HEK293 (cell line): ENCODE results near the gene DLG1.

ENCODE experiments used
- CTCF ChIA-PET: fragments of 350-600 bp; formaldehyde crosslinking; extraction: SDS; loops from one replicate; lab custom pipeline; 2021; ENCODE audit warnings: antibody characterized with exemption; lab: Yijun Ruan, JAX
- POLR2A ChIA-PET: fragments of 300-600 bp; formaldehyde crosslinking; extraction: SDS; loops from one replicate; lab custom pipeline; 2020; ENCODE audit warnings: antibody characterized with exemption, inconsistent platforms; lab: Yijun Ruan, JAX
- H3K27ac ChIP-seq: fragments of 200-500 bp; sonication (Bioruptor generic); 2 replicates; pipeline ENCODE4 v1.5.1; 2014; ENCODE audit warnings: low read depth, low read length, control low read depth, inconsistent platforms; ENCODE audit errors: extremely low read depth
- H3K36me3 ChIP-seq, 2 experiments: fragments of 200-500 bp in 1 of 2; sonication (Bioruptor generic) in 1 of 2; 1 replicate in 1 of 2; 2 replicates in 1 of 2; pipeline ENCODE4 v1.5.1; 2014 to 2017; ENCODE audit warnings: inconsistent platforms in 2 of 2, low read length in 2 of 2; ENCODE audit not compliant: control insufficient read depth in 2 of 2, insufficient read depth in 1 of 2
- H3K4me1 ChIP-seq: fragments of 200-500 bp; sonication (Bioruptor generic); 2 replicates; pipeline ENCODE4 v1.5.1; 2014; ENCODE audit warnings: mild to moderate bottlenecking, low read length, inconsistent platforms; ENCODE audit not compliant: control insufficient read depth, insufficient read depth
- H3K4me3 ChIP-seq: 2 replicates; pipeline ENCODE4 v1.5.1; 2011; ENCODE audit warnings: low read depth, mild to moderate bottlenecking, control low read depth, low read length, moderate library complexity
- H3K9me3 ChIP-seq: fragments of 200-500 bp; sonication (Bioruptor generic); 2 replicates; pipeline ENCODE4 v1.5.1; 2014; ENCODE audit warnings: low read depth, low read length, inconsistent platforms; ENCODE audit not compliant: control insufficient read depth, insufficient read depth
- FEZF1 ChIP-seq: fragments of 450-650 bp; formaldehyde crosslinking; IDR thresholded peaks from 2 replicates; pipeline ENCODE4 v1.5.1; 2016; ENCODE audit warnings: missing biosample characterization, missing genetic modification characterization
- GLIS2 ChIP-seq: fragments of 450-650 bp; formaldehyde crosslinking; IDR thresholded peaks from 2 replicates; pipeline ENCODE4 v1.5.1; 2016; ENCODE audit warnings: missing biosample characterization, missing genetic modification characterization
- MZF1 ChIP-seq: fragments of 450-650 bp; formaldehyde crosslinking; IDR thresholded peaks from 2 replicates; pipeline ENCODE4 v1.5.1; 2017; ENCODE audit warnings: missing biosample characterization, missing genetic modification characterization, borderline replicate concordance
- REPIN1 ChIP-seq: fragments of 450-650 bp; formaldehyde crosslinking; IDR thresholded peaks from 2 replicates; pipeline ENCODE4 v1.5.1; 2017; ENCODE audit warnings: missing biosample characterization, missing genetic modification characterization, low read depth
- SCRT1 ChIP-seq: fragments of 450-650 bp; formaldehyde crosslinking; IDR thresholded peaks from 2 replicates; pipeline ENCODE4 v1.5.1; 2016; ENCODE audit warnings: missing biosample characterization, missing genetic modification characterization, borderline replicate concordance
- ZEB2 ChIP-seq: fragments of 450-650 bp; formaldehyde crosslinking; IDR thresholded peaks from 2 replicates; pipeline ENCODE4 v1.5.1; 2016; ENCODE audit warnings: missing biosample characterization, missing genetic modification characterization
- ZIC2 ChIP-seq: fragments of 450-650 bp; formaldehyde crosslinking; IDR thresholded peaks from 2 replicates; pipeline ENCODE4 v1.5.1; 2016; ENCODE audit warnings: missing biosample characterization, missing genetic modification characterization
- ZNF133 ChIP-seq: fragments of 450-650 bp; formaldehyde crosslinking; IDR thresholded peaks from 2 replicates; pipeline ENCODE4 v1.5.1; 2016; ENCODE audit warnings: missing biosample characterization, missing genetic modification characterization
- ZNF19 ChIP-seq: fragments of 450-650 bp; formaldehyde crosslinking; IDR thresholded peaks from 2 replicates; pipeline ENCODE4; 2016; ENCODE audit warnings: missing biosample characterization, missing genetic modification characterization, low read depth
- ZNF221 ChIP-seq: fragments of 450-650 bp; formaldehyde crosslinking; IDR thresholded peaks from 2 replicates; pipeline ENCODE4 v1.5.1; 2017; ENCODE audit warnings: missing biosample characterization, missing genetic modification characterization, borderline replicate concordance
- ZNF341 ChIP-seq: fragments of 450-650 bp; formaldehyde crosslinking; IDR thresholded peaks from 2 replicates; pipeline ENCODE4; 2016; ENCODE audit warnings: low read depth, missing biosample characterization, missing genetic modification characterization
- ZNF362 ChIP-seq: fragments of 450-650 bp; formaldehyde crosslinking; IDR thresholded peaks from 2 replicates; pipeline ENCODE4 v1.5.1; 2016; ENCODE audit warnings: missing biosample characterization, missing genetic modification characterization
- ZNF398 ChIP-seq: fragments of 450-650 bp; formaldehyde crosslinking; IDR thresholded peaks from 2 replicates; pipeline ENCODE4 v1.5.1; 2017; ENCODE audit warnings: missing biosample characterization, missing genetic modification characterization
- ZNF501 ChIP-seq: fragments of 450-650 bp; formaldehyde crosslinking; IDR thresholded peaks from 2 replicates; pipeline ENCODE4 v1.5.1; 2016; ENCODE audit warnings: missing biosample characterization, missing genetic modification characterization
- ZNF529 ChIP-seq: fragments of 450-650 bp; formaldehyde crosslinking; IDR thresholded peaks from 2 replicates; pipeline ENCODE4 v1.5.1; 2017; ENCODE audit warnings: missing genetic modification characterization, missing biosample characterization; ENCODE audit not compliant: insufficient replicate concordance
- ZNF544 ChIP-seq: fragments of 450-650 bp; formaldehyde crosslinking; IDR thresholded peaks from 2 replicates; pipeline ENCODE4 v1.5.0; 2017; ENCODE audit warnings: missing biosample characterization, missing genetic modification characterization
- ZNF585B ChIP-seq: fragments of 450-650 bp; formaldehyde crosslinking; IDR thresholded peaks from 2 replicates; pipeline ENCODE4 v1.5.1; 2016; ENCODE audit warnings: missing biosample characterization, missing genetic modification characterization
- ZNF600 ChIP-seq: fragments of 450-650 bp; formaldehyde crosslinking; IDR thresholded peaks from 2 replicates; pipeline ENCODE4 v1.5.1; 2016; ENCODE audit warnings: missing biosample characterization, missing genetic modification characterization
- ZNF624 ChIP-seq: fragments of 450-650 bp; formaldehyde crosslinking; IDR thresholded peaks from 2 replicates; pipeline ENCODE4 v1.5.1; 2017; ENCODE audit warnings: missing biosample characterization, missing genetic modification characterization
- ZNF629 ChIP-seq: fragments of 450-650 bp; formaldehyde crosslinking; IDR thresholded peaks from 2 replicates; pipeline ENCODE4 v1.5.1; 2017; ENCODE audit warnings: missing biosample characterization, missing genetic modification characterization
- ZNF658 ChIP-seq: fragments of 450-650 bp; formaldehyde crosslinking; IDR thresholded peaks from 2 replicates; pipeline ENCODE4; 2016; ENCODE audit warnings: missing biosample characterization, missing genetic modification characterization
- TF ChIP-seq, protein P1 (sequence below): fragments of 450-650 bp; IDR thresholded peaks from 2 replicates; pipeline ENCODE4 v1.5.1; 2018; ENCODE audit warnings: missing biosample characterization, missing genetic modification characterization

DLG1 gene

GRCh38 chr3:197340521-197340871, 42.1 kb upstream of the DLG1 start:
- Histone ChIP-seq H3K9me3 (no peaks in the 10 kb centered on the region), H3K4me3 (no peak overlapping the region), H3K27ac (no peak overlapping the region), H3K4me1 (no peaks in the 10 kb centered on the region), H3K36me3 (no peaks in the 10 kb centered on the region)
- POLR2A ChIA-PET, result no interaction called here
- CTCF ChIA-PET, result interaction anchor here (0.5 kb wide), 1 partner anchor 11 kb away, joined by 3 read pairs; no protein-coding TSS in a partner anchor
- TF ChIP-seq SCRT1 (no peak), MZF1 (tag by site-specific recombination) (no peak), ZNF398 (tag by site-specific recombination) (no peak), FEZF1 (tag by site-specific recombination) (no peak), ZNF221 (tag by site-specific recombination) (no peak), GLIS2 (tag by site-specific recombination) (no peak), ZNF501 (no peak), ZNF600 (tag by site-specific recombination) (no peak), REPIN1 (tag by site-specific recombination) (no peak), ZNF544 (no peak), ZNF658 (tag by site-specific recombination) (no peak), ZNF362 (tag by site-specific recombination) (no peak), ZEB2 (tag by site-specific recombination) (no peak), ZNF585B (tag by site-specific recombination) (no peak)
- TF ChIP-seq, protein P1, sequence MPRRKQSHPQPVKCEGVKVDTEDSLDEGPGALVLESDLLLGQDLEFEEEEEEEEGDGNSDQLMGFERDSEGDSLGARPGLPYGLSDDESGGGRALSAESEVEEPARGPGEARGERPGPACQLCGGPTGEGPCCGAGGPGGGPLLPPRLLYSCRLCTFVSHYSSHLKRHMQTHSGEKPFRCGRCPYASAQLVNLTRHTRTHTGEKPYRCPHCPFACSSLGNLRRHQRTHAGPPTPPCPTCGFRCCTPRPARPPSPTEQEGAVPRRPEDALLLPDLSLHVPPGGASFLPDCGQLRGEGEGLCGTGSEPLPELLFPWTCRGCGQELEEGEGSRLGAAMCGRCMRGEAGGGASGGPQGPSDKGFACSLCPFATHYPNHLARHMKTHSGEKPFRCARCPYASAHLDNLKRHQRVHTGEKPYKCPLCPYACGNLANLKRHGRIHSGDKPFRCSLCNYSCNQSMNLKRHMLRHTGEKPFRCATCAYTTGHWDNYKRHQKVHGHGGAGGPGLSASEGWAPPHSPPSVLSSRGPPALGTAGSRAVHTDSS, result no peak
- TF ChIP-seq, all 188 proteins: peak for 0

DNA sequence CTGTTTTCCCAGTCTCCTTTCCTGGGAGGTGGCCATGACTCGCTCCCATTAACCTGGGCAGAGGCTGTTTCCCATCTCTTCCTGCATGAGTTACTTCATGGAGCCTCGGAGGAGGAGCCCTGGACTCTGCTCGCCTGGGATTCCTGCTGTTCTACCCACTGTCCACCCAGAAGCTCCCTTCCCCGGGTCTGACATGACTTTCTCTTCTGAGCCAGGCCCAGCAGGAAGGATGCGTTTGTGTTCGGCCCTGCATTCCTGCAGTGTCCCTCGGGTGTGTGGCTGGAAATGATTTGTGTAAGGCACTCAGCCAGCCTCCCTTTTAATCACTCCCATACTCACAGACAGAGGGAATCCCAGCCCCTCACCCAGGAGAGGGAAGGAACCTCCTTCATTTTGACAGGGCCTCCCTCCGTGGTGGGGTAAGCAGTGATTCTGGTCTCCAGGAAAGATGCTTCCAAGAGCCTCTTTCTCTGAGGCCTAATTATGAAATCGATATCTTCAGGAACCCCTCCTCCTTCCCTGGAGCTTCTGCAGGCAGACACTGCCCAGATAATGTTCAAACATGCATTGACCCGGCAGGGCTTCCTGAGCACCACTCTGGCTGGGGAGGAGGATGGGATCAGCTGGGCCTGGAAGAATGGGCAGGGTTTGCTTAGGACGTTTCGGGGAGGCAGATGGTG, 41.6 kb upstream of the DLG1 start:
- no peak overlapping the region for H3K4me3 ChIP-seq
- no peaks in the 10 kb centered on the region for H3K36me3 ChIP-seq
- no peaks in the 10 kb centered on the region for H3K4me1 ChIP-seq
- POLR2A ChIA-PET, result no interaction called here
- CTCF ChIA-PET, result interaction anchor here (0.5 kb wide), 1 partner anchor 10 kb away, joined by 3 read pairs; no protein-coding TSS in a partner anchor
- H3K9me3 ChIP-seq, result no peaks in the 10 kb centered on the region
- no peak for TF ChIP-seq ZNF529
- TF ChIP-seq ZNF341, result 0 out of 2 replicates have a peak, but pooled peaks have one; percentile 44
- TF ChIP-seq ZIC2 (tag by site-specific recombination), result peak; percentile 92
- no peak overlapping the region for H3K27ac ChIP-seq

GRCh38 chr3:197338586-197338985, 40.2 kb upstream of the DLG1 start:
- POLR2A ChIA-PET, result no interaction called here
- H3K4me1 ChIP-seq, result no peaks in the 10 kb centered on the region
- TF ChIP-seq ZNF133 (tag by site-specific recombination) (no peak), ZNF629 (tag by site-specific recombination) (no peak), ZNF19 (no peak), ZNF624 (tag by site-specific recombination) (no peak)
- TF ChIP-seq, all 188 proteins: peak for 0
- no peaks in the 10 kb centered on the region for H3K36me3 ChIP-seq
- H3K4me3 ChIP-seq, result no peak overlapping the region
- H3K27ac ChIP-seq, result no peak overlapping the region
- CTCF ChIA-PET, result no interaction called here
- H3K9me3 ChIP-seq, result no peaks in the 10 kb centered on the region
